ENCODE data around the gene GJA1. TPM values are rescaled to one million over a fixed set of nuclear protein-coding genes. Genes with fewer than 3 reads are reported as not detected.
"Not testable (repeated sequence)": the region's sequence is repeated elsewhere in the genome, so short reads cannot be mapped to it uniquely, and the experiment has no call there.

The GJA1 gene
- total RNA-seq, 1 donor from 2014 or later = 67.3 TPM

DNA sequence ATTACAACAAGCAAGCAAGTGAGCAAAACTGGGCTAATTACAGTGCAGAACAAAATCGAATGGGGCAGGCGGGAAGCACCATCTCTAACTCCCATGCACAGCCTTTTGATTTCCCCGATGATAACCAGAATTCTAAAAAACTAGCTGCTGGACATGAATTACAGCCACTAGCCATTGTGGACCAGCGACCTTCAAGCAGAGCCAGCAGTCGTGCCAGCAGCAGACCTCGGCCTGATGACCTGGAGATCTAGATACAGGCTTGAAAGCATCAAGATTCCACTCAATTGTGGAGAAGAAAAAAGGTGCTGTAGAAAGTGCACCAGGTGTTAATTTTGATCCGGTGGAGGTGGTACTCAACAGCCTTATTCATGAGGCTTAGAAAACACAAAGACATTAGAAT is 12.3 kb downstream of the GJA1 start:
- not testable (repeated sequence) for H3K4me3 ChIP-seq (ENCODE audit: low read length in 3 of 3); H3K9ac ChIP-seq (ENCODE audit: low read depth in 1 of 3, low read length in 3 of 3); H3K36me3 ChIP-seq (ENCODE audit: control insufficient read depth in 3 of 3, insufficient read depth in 3 of 3, low read length in 3 of 3); H3K4me1 ChIP-seq (ENCODE audit: control insufficient read depth in 3 of 3, insufficient read depth in 3 of 3, low read length in 3 of 3); H3K27me3 ChIP-seq (ENCODE audit: control insufficient read depth in 3 of 3, insufficient read depth in 3 of 3, low read length in 3 of 3); H3K27ac ChIP-seq (ENCODE audit: low read depth, low read length); H3K9me3 ChIP-seq (ENCODE audit: control insufficient read depth in 3 of 3, low read length in 3 of 3)

GRCh38 chr6:121448528-121448927 is 13.1 kb downstream of the GJA1 start:
- not testable (repeated sequence) for H3K4me1 ChIP-seq (ENCODE audit: control insufficient read depth in 3 of 3, insufficient read depth in 3 of 3, low read length in 3 of 3); H3K27ac ChIP-seq (ENCODE audit: low read depth, low read length); H3K9me3 ChIP-seq (ENCODE audit: control insufficient read depth in 3 of 3, low read length in 3 of 3); H3K9ac ChIP-seq (ENCODE audit: low read depth in 1 of 3, low read length in 3 of 3); H3K36me3 ChIP-seq (ENCODE audit: control insufficient read depth in 3 of 3, insufficient read depth in 3 of 3, low read length in 3 of 3); H3K27me3 ChIP-seq (ENCODE audit: control insufficient read depth in 3 of 3, insufficient read depth in 3 of 3, low read length in 3 of 3); H3K4me3 ChIP-seq (ENCODE audit: low read length in 3 of 3)

DNA sequence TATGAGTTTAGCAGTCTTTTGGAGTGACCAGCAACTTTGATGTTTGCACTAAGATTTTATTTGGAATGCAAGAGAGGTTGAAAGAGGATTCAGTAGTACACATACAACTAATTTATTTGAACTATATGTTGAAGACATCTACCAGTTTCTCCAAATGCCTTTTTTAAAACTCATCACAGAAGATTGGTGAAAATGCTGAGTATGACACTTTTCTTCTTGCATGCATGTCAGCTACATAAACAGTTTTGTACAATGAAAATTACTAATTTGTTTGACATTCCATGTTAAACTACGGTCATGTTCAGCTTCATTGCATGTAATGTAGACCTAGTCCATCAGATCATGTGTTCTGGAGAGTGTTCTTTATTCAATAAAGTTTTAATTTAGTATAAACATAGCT is 13.9 kb downstream of the GJA1 start:
- H3K9me3 ChIP-seq (ENCODE audit: control insufficient read depth in 3 of 3, low read length in 3 of 3) = no peaks in the 10 kb centered on the region
- H3K27ac ChIP-seq (ENCODE audit: low read depth, low read length) = no peak overlapping the region
- no peak overlapping the region for H3K4me3 ChIP-seq (ENCODE audit: low read length in 3 of 3)
- no peaks in the 10 kb centered on the region for H3K4me1 ChIP-seq (ENCODE audit: control insufficient read depth in 3 of 3, insufficient read depth in 3 of 3, low read length in 3 of 3)
- peaks cover 2 to 8% (median 7%) of the 10 kb centered on the region in 3 donors for H3K36me3 ChIP-seq (ENCODE audit: control insufficient read depth in 3 of 3, insufficient read depth in 3 of 3, low read length in 3 of 3)
- H3K9ac ChIP-seq (ENCODE audit: low read depth in 1 of 3, low read length in 3 of 3) = no peak overlapping the region
- H3K27me3 ChIP-seq (ENCODE audit: control insufficient read depth in 3 of 3, insufficient read depth in 3 of 3, low read length in 3 of 3) = no peaks in the 10 kb centered on the region

DNA sequence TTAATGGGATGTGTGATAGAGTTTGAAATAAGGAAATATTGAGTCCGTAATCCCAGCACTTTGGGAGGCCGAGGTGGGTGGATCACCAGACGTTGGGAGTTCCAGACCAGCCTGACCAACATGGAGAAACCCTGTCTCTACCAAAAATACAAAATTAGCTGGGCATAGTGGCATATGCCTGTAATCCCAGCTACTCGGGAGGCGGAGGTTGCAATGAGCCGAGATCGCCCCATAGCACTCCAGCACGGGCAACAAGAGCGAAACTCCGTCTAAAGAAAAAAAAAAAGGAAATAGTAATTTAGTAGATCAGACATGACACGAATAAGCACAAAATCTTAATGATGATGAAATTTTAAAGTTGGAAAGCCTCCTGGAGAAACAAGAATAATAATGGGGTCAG is 14.8 kb downstream of the GJA1 start:
- Histone ChIP-seq H3K4me3 (ENCODE audit: low read length in 3 of 3) (no peak overlapping the region), H3K27me3 (ENCODE audit: control insufficient read depth in 3 of 3, insufficient read depth in 3 of 3, low read length in 3 of 3) (no peaks in the 10 kb centered on the region), H3K27ac (ENCODE audit: low read depth, low read length) (no peak overlapping the region), H3K36me3 (ENCODE audit: control insufficient read depth in 3 of 3, insufficient read depth in 3 of 3, low read length in 3 of 3) (peaks cover 2 to 8% (median 7%) of the 10 kb centered on the region in 3 donors), H3K9me3 (ENCODE audit: control insufficient read depth in 3 of 3, low read length in 3 of 3) (no peaks in the 10 kb centered on the region), H3K9ac (ENCODE audit: low read depth in 1 of 3, low read length in 3 of 3) (no peak overlapping the region), H3K4me1 (ENCODE audit: control insufficient read depth in 3 of 3, insufficient read depth in 3 of 3, low read length in 3 of 3) (no peaks in the 10 kb centered on the region)

DNA sequence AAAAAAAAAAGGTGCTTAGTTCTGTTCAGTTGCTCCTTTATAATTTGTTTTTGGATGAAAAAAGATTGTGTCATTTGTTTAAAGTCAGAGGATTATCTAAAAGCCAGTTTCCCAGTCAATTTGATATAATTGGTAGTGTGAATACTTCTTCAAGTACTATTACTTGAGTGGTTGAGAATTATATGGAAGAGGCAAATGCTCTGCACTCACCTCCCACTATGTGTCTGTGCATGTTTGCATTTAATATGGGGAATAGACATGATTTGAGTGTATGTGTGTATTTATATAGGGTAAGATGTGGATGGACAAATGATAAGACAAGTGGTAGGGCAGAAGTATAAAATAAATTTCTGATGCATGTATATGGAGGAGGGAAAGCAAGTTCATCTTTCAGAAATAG is 15.8 kb downstream of the GJA1 start:
- no peaks in the 10 kb centered on the region for H3K9me3 ChIP-seq (ENCODE audit: control insufficient read depth in 3 of 3, low read length in 3 of 3)
- no peaks in the 10 kb centered on the region for H3K27me3 ChIP-seq (ENCODE audit: control insufficient read depth in 3 of 3, insufficient read depth in 3 of 3, low read length in 3 of 3)
- no peak overlapping the region for H3K4me3 ChIP-seq (ENCODE audit: low read length in 3 of 3)
- peaks cover 2 to 8% (median 7%) of the 10 kb centered on the region in 3 donors for H3K36me3 ChIP-seq (ENCODE audit: control insufficient read depth in 3 of 3, insufficient read depth in 3 of 3, low read length in 3 of 3)
- H3K27ac ChIP-seq (ENCODE audit: low read depth, low read length) = no peak overlapping the region
- H3K9ac ChIP-seq (ENCODE audit: low read depth in 1 of 3, low read length in 3 of 3) = no peak overlapping the region
- H3K4me1 ChIP-seq (ENCODE audit: control insufficient read depth in 3 of 3, insufficient read depth in 3 of 3, low read length in 3 of 3) = no peaks in the 10 kb centered on the region

DNA sequence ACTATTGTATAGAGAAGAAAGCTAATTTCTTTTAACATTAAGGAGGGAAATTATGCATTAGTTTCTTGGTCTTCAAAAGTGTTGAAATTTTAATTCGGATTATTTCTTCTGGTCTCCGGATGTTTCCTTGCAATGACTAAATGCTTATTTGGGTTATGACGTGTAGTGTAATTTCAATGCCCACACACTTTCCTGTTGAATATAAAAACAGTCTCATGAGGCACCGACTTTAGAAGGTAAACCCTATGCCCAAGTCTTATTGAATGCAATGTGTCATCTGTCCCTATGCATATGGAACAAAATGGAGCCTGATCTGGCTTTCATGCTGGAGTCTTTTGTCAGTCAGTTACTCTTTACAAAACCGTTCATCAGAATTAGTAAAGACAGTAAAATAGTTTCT is 17.7 kb downstream of the GJA1 start:
- Histone ChIP-seq H3K36me3 (ENCODE audit: control insufficient read depth in 3 of 3, insufficient read depth in 3 of 3, low read length in 3 of 3) (no peaks in the 10 kb centered on the region), H3K27me3 (ENCODE audit: control insufficient read depth in 3 of 3, insufficient read depth in 3 of 3, low read length in 3 of 3) (no peaks in the 10 kb centered on the region), H3K9me3 (ENCODE audit: control insufficient read depth in 3 of 3, low read length in 3 of 3) (no peaks in the 10 kb centered on the region), H3K9ac (ENCODE audit: low read depth in 1 of 3, low read length in 3 of 3) (no peak overlapping the region), H3K27ac (ENCODE audit: low read depth, low read length) (no peak overlapping the region), H3K4me1 (ENCODE audit: control insufficient read depth in 3 of 3, insufficient read depth in 3 of 3, low read length in 3 of 3) (no peaks in the 10 kb centered on the region), H3K4me3 (ENCODE audit: low read length in 3 of 3) (no peak overlapping the region)

- Histone ChIP-seq H3K9ac (ENCODE audit: low read depth in 1 of 3, low read length in 3 of 3) (no peak overlapping the region), H3K36me3 (ENCODE audit: control insufficient read depth in 3 of 3, insufficient read depth in 3 of 3, low read length in 3 of 3) (no peaks in the 10 kb centered on the region), H3K9me3 (ENCODE audit: control insufficient read depth in 3 of 3, low read length in 3 of 3) (no peaks in the 10 kb centered on the region), H3K27me3 (ENCODE audit: control insufficient read depth in 3 of 3, insufficient read depth in 3 of 3, low read length in 3 of 3) (no peaks in the 10 kb centered on the region), H3K27ac (ENCODE audit: low read depth, low read length) (no peak overlapping the region), H3K4me1 (ENCODE audit: control insufficient read depth in 3 of 3, insufficient read depth in 3 of 3, low read length in 3 of 3) (no peaks in the 10 kb centered on the region), H3K4me3 (ENCODE audit: low read length in 3 of 3) (no peak overlapping the region)
Measured at GRCh38 chr6:121460170-121460569, 24.7 kb downstream of the GJA1 start.

- H3K36me3 ChIP-seq (ENCODE audit: control insufficient read depth in 3 of 3, insufficient read depth in 3 of 3, low read length in 3 of 3) = no peaks in the 10 kb centered on the region
- H3K4me1 ChIP-seq (ENCODE audit: control insufficient read depth in 3 of 3, insufficient read depth in 3 of 3, low read length in 3 of 3) = no peaks in the 10 kb centered on the region
- no peaks in the 10 kb centered on the region for H3K27me3 ChIP-seq (ENCODE audit: control insufficient read depth in 3 of 3, insufficient read depth in 3 of 3, low read length in 3 of 3)
- no peak overlapping the region for H3K27ac ChIP-seq (ENCODE audit: low read depth, low read length)
- no peak overlapping the region for H3K4me3 ChIP-seq (ENCODE audit: low read length in 3 of 3)
- no peaks in the 10 kb centered on the region for H3K9me3 ChIP-seq (ENCODE audit: control insufficient read depth in 3 of 3, low read length in 3 of 3)
- H3K9ac ChIP-seq (ENCODE audit: low read depth in 1 of 3, low read length in 3 of 3) = no peak overlapping the region
Measured at GRCh38 chr6:121463087-121463486, 27.6 kb downstream of the GJA1 start.

GRCh38 chr6:121465101-121465500 is 29.7 kb downstream of the GJA1 start:
- Histone ChIP-seq H3K4me3 (ENCODE audit: low read length in 3 of 3) (no peak overlapping the region), H3K27ac (ENCODE audit: low read depth, low read length) (no peak overlapping the region), H3K9me3 (ENCODE audit: control insufficient read depth in 3 of 3, low read length in 3 of 3) (no peaks in the 10 kb centered on the region), H3K4me1 (ENCODE audit: control insufficient read depth in 3 of 3, insufficient read depth in 3 of 3, low read length in 3 of 3) (no peaks in the 10 kb centered on the region), H3K36me3 (ENCODE audit: control insufficient read depth in 3 of 3, insufficient read depth in 3 of 3, low read length in 3 of 3) (no peaks in the 10 kb centered on the region), H3K27me3 (ENCODE audit: control insufficient read depth in 3 of 3, insufficient read depth in 3 of 3, low read length in 3 of 3) (no peaks in the 10 kb centered on the region), H3K9ac (ENCODE audit: low read depth in 1 of 3, low read length in 3 of 3) (no peak overlapping the region)

DNA sequence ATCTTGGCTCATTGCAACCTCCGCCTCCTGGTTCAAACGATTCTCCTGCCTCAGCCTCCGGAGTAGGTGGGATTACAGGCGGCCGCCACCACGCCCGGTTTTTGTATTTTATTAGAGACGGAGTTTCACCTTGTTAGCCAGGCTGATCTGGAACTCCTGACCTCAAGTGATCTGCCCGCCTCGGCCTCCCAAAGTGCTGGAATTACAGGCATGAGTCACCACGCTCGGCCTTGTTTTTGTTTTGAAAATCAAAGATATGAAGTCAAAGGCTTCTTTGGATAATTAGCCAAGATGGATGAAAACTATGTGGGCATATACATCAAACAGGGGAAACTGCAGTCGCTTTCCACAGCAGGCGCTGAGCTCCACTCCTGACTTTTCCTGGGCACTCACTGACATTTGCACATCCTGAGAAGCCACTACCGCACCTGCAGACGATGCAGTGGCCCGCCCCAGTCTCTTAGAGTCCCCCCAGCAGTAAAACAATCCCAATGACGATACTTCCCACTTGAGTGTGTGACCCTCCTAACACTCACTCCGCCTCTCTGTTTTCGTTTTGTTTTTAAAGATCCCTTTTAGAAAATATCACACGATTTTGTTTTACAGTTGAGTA is 44.1 kb downstream of the GJA1 start:
- H3K36me3 ChIP-seq (ENCODE audit: control insufficient read depth in 3 of 3, insufficient read depth in 3 of 3, low read length in 3 of 3) = no peaks in the 10 kb centered on the region
- no peaks in the 10 kb centered on the region for H3K27me3 ChIP-seq (ENCODE audit: control insufficient read depth in 3 of 3, insufficient read depth in 3 of 3, low read length in 3 of 3)
- no peak overlapping the region for H3K27ac ChIP-seq (ENCODE audit: low read depth, low read length)

More for the DNA sequence above, 44.1 kb downstream of the GJA1 start:
- H3K9ac ChIP-seq (ENCODE audit: low read depth in 1 of 3, low read length in 3 of 3) = no peak overlapping the region
- H3K4me3 ChIP-seq (ENCODE audit: low read length in 3 of 3) = no peak overlapping the region
- H3K9me3 ChIP-seq (ENCODE audit: control insufficient read depth in 3 of 3, low read length in 3 of 3) = no peaks in the 10 kb centered on the region
- no peaks in the 10 kb centered on the region for H3K4me1 ChIP-seq (ENCODE audit: control insufficient read depth in 3 of 3, insufficient read depth in 3 of 3, low read length in 3 of 3)
